ENCODE data around the gene DAP3.

The DAP3 gene

DNA sequence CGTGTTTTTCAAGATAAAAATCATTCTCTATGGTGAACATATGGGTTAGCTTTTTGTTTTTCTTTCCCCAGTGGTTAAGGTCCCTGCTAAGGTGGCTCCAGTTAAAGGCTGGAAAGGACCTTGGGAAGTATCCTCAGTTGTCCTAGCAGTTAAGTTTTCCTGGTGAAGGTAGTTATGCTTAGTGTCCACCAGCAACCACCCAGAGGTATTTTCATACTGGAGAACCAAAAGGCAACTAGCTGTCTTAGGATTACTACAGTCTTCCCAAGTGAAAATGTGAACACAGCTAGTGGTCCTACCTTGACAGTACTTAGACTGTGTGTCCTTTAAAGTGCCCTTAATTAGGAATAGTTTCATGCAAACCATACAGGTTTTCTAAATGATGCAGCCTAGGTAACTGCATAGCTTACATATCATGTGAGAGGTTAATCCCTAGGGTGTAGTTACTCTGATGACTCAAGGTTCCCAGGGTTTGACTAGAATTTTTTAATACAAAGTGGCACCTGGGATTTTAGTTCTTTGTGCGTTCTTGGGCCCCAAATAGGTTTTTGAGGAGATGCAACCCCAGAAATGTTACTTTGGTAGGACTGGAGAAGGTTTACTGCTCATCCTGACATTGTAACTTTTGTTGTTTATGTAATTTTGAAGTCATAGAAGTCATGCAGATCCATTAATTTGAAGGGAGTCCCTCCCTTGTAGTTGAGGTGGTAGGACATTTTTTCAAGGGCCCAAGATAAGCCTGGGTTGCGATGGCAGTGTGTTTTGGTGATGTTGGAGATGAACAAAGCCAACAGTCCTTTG lies 36.8 kb upstream of the DAP3 start:
- H3K27ac ChIP-seq (ENCODE audit: extremely low read depth, low read depth, low read length), result no peak overlapping the region
- TF ChIP-seq ZNF350 (tag by site-specific recombination; IDR thresholded peaks at IDR 0.05) (no peak), ZBTB48 (tag by site-specific recombination; IDR thresholded peaks at IDR 0.05) (peak; percentile 99), ZNF335 (tag by site-specific recombination; conservative IDR thresholded peaks at IDR 0.05) (peak; percentile 67; the same call in 1 of the 2 replicates), BCL11B (tag by site-specific recombination; IDR thresholded peaks at IDR 0.05; ENCODE audit: low read depth) (no peak), ZNF48 (tag by site-specific recombination; IDR thresholded peaks at IDR 0.05) (no peak), ZNF76 (tag by site-specific recombination; IDR thresholded peaks at IDR 0.05; ENCODE audit: borderline replicate concordance, low read depth) (0 out of 2 replicates have a peak, but pooled peaks have one; percentile 23), ZNF677 (tag by site-specific recombination; IDR thresholded peaks at IDR 0.05) (no peak)
- TF ChIP-seq, protein P1, sequence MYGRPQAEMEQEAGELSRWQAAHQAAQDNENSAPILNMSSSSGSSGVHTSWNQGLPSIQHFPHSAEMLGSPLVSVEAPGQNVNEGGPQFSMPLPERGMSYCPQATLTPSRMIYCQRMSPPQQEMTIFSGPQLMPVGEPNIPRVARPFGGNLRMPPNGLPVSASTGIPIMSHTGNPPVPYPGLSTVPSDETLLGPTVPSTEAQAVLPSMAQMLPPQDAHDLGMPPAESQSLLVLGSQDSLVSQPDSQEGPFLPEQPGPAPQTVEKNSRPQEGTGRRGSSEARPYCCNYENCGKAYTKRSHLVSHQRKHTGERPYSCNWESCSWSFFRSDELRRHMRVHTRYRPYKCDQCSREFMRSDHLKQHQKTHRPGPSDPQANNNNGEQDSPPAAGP (tag by site-specific recombination; IDR thresholded peaks at IDR 0.05), result 0 out of 2 replicates have a peak, but pooled peaks have one; percentile 33
- no peak overlapping the region for H3K4me3 ChIP-seq (ENCODE audit: low read depth, low read length)
- ChIA-PET CTCF (interaction anchor here (0.6 to 1.6 kb wide), 4 partner anchors 28 to 77 kb away, joined by 3 to 4 read pairs (median 4); no protein-coding TSS in a partner anchor), POLR2A (interaction anchor here (0.6 kb wide), 1 partner anchor 39 kb away, joined by 3 read pairs; no protein-coding TSS in a partner anchor)
- no peaks in the 10 kb centered on the region for H3K36me3 ChIP-seq (ENCODE audit: control insufficient read depth in 2 of 2, insufficient read depth in 1 of 2, low read length in 2 of 2)
- no peaks in the 10 kb centered on the region for H3K9me3 ChIP-seq (ENCODE audit: control insufficient read depth, insufficient read depth, low read depth, low read length)
- H3K4me1 ChIP-seq (ENCODE audit: control insufficient read depth, insufficient read depth, low read length), result no peaks in the 10 kb centered on the region; the same call in 1 of the 2 replicates

- POLR2A ChIA-PET, result no interaction called here
- TF ChIP-seq SALL2 (tag by site-specific recombination; IDR thresholded peaks at IDR 0.05; ENCODE audit: borderline replicate concordance), result no peak
- TF ChIP-seq, protein P2, sequence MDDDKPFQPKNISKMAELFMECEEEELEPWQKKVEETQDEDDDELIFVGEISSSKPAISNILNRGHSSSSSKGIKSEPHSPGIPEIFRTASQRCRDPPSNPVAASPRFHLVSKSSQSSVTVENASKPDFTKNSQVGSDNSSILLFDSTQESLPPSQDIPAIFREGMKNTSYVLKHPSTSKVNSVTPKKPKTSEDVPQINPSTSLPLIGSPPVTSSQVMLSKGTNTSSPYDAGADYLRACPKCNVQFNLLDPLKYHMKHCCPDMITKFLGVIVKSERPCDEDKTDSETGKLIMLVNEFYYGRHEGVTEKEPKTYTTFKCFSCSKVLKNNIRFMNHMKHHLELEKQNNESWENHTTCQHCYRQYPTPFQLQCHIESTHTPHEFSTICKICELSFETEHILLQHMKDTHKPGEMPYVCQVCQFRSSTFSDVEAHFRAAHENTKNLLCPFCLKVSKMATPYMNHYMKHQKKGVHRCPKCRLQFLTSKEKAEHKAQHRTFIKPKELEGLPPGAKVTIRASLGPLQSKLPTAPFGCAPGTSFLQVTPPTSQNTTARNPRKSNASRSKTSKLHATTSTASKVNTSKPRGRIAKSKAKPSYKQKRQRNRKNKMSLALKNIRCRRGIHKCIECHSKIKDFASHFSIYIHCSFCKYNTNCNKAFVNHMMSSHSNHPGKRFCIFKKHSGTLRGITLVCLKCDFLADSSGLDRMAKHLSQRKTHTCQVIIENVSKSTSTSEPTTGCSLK (tag by site-specific recombination; IDR thresholded peaks at IDR 0.05), result no peak
- TF ChIP-seq ZNF776 (tag by site-specific recombination; IDR thresholded peaks at IDR 0.05; ENCODE audit: borderline replicate concordance), result no peak
- TF ChIP-seq, protein P3, sequence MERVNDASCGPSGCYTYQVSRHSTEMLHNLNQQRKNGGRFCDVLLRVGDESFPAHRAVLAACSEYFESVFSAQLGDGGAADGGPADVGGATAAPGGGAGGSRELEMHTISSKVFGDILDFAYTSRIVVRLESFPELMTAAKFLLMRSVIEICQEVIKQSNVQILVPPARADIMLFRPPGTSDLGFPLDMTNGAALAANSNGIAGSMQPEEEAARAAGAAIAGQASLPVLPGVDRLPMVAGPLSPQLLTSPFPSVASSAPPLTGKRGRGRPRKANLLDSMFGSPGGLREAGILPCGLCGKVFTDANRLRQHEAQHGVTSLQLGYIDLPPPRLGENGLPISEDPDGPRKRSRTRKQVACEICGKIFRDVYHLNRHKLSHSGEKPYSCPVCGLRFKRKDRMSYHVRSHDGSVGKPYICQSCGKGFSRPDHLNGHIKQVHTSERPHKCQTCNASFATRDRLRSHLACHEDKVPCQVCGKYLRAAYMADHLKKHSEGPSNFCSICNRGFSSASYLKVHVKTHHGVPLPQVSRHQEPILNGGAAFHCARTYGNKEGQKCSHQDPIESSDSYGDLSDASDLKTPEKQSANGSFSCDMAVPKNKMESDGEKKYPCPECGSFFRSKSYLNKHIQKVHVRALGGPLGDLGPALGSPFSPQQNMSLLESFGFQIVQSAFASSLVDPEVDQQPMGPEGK (tag by site-specific recombination; IDR thresholded peaks at IDR 0.05), result no peak
- TF ChIP-seq ZNF266 (tag by site-specific recombination; IDR thresholded peaks at IDR 0.05; ENCODE audit: low read depth), result no peak
- TF ChIP-seq, protein P4, sequence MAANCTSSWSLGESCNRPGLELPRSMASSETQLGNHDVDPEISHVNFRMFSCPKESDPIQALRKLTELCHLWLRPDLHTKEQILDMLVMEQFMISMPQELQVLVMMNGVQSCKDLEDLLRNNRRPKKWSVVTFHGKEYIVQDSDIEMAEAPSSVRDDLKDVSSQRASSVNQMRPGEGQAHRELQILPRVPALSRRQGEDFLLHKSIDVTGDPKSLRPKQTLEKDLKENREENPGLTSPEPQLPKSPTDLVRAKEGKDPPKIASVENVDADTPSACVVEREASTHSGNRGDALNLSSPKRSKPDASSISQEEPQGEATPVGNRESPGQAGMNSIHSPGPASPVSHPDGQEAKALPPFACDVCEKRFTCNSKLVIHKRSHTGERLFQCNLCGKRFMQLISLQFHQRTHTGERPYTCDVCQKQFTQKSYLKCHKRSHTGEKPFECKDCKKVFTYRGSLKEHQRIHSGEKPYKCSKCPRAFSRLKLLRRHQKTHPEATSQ (tag by site-specific recombination; IDR thresholded peaks at IDR 0.05), result no peak
- no peak for TF ChIP-seq KLF10 (tag by site-specific recombination; IDR thresholded peaks at IDR 0.05)
- TF ChIP-seq ZNF658 (tag by site-specific recombination; IDR thresholded peaks at IDR 0.05), result no peak
- TF ChIP-seq ZNF530 (tag by site-specific recombination; IDR thresholded peaks at IDR 0.05; ENCODE audit: low read depth), result no peak
- no peak for TF ChIP-seq TSHZ1 (tag by site-specific recombination; IDR thresholded peaks at IDR 0.05; ENCODE audit: borderline replicate concordance)
- TF ChIP-seq ZNF274 (IDR thresholded peaks at IDR 0.05; ENCODE audit: low read length), result no peak
- no peak for TF ChIP-seq ZNF274 (tag by site-specific recombination; IDR thresholded peaks at IDR 0.05; ENCODE audit: borderline replicate concordance)
- no peak for TF ChIP-seq SCRT2 (tag by site-specific recombination; IDR thresholded peaks at IDR 0.05)
- no peak for TF ChIP-seq ZNF292 (tag by site-specific recombination; IDR thresholded peaks at IDR 0.05; ENCODE audit: borderline replicate concordance, low read depth)
- no peak for TF ChIP-seq BCL11A (tag by site-specific recombination; IDR thresholded peaks at IDR 0.05; ENCODE audit: low read depth)
These were observed 35.9 kb upstream of the DAP3 start for GRCh38 chr1:155652951-155653350.

More at GRCh38 chr1:155652951-155653350, 35.9 kb upstream of the DAP3 start:
- Histone ChIP-seq H3K9me3 (ENCODE audit: control insufficient read depth, insufficient read depth, low read depth, low read length) (no peaks in the 10 kb centered on the region), H3K4me1 (ENCODE audit: control insufficient read depth, insufficient read depth, low read length) (no peaks in the 10 kb centered on the region; the same call in 1 of the 2 replicates), H3K4me3 (ENCODE audit: low read depth, low read length) (no peak overlapping the region), H3K36me3 (ENCODE audit: control insufficient read depth in 2 of 2, insufficient read depth in 1 of 2, low read length in 2 of 2) (no peaks in the 10 kb centered on the region), H3K27ac (ENCODE audit: extremely low read depth, low read depth, low read length) (no peak overlapping the region)
- CTCF ChIA-PET, result no interaction called here
